Measurements from ENCODE around the gene SEC61A1.

GRCh38 chr3:128082546-128082945 lies 30.3 kb downstream of the SEC61A1 start:
- TF ChIP-seq, protein P1, sequence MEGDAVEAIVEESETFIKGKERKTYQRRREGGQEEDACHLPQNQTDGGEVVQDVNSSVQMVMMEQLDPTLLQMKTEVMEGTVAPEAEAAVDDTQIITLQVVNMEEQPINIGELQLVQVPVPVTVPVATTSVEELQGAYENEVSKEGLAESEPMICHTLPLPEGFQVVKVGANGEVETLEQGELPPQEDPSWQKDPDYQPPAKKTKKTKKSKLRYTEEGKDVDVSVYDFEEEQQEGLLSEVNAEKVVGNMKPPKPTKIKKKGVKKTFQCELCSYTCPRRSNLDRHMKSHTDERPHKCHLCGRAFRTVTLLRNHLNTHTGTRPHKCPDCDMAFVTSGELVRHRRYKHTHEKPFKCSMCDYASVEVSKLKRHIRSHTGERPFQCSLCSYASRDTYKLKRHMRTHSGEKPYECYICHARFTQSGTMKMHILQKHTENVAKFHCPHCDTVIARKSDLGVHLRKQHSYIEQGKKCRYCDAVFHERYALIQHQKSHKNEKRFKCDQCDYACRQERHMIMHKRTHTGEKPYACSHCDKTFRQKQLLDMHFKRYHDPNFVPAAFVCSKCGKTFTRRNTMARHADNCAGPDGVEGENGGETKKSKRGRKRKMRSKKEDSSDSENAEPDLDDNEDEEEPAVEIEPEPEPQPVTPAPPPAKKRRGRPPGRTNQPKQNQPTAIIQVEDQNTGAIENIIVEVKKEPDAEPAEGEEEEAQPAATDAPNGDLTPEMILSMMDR (IDR thresholded peaks at IDR 0.05; ENCODE audit: low read length), result no peak
- no peak for TF ChIP-seq EZH2 (IDR thresholded peaks at IDR 0.05; ENCODE audit: borderline replicate concordance, low read length)
